Breast epithelium (tissue), 3 donors: ENCODE measurements around the gene RIPOR3.
"Not testable (repeated sequence)": the region's sequence is repeated elsewhere in the genome, so short reads cannot be mapped to it uniquely, and the experiment has no call there.

Source experiments
- CTCF ChIP-seq, 3 donors: fragments of 450-650 bp; IDR thresholded peaks; one replicate each; pipeline ENCODE4 v1.5.1; 2016 to 2017; ENCODE audit warnings: antibody characterized with exemption in 3 of 3, mild to moderate bottlenecking in 3 of 3, moderate library complexity in 3 of 3
- POLR2AphosphoS5 ChIP-seq, 3 donors: sonication (generic); formaldehyde crosslinking; IDR thresholded peaks; one replicate each; pipeline ENCODE4 v1.6.1; 2017; ENCODE audit warnings: antibody characterized with exemption in 3 of 3

GRCh38 chr20:50671010-50671409 is 20.3 kb downstream of the RIPOR3 start:
- not testable (repeated sequence) for TF ChIP-seq CTCF, POLR2AphosphoS5 (IDR thresholded peaks at IDR 0.05)
